ENCODE measurements around the gene BCOR.
A peak's percentile ranks its signal among the peaks of the same experiment; 100 is the strongest.

Gene BCOR

GRCh38 chrX:40063555-40063954 lies 34.2 kb downstream of the BCOR start:
- no peak for DNase-seq
- TF ChIP-seq POLR2A (IDR thresholded peaks at IDR 0.05; ENCODE audit: low read length), result no peak
- no peak for TF ChIP-seq GATA1 (IDR thresholded peaks at IDR 0.05; ENCODE audit: low read depth, low read length)

- TF ChIP-seq POLR2A (IDR thresholded peaks at IDR 0.05; ENCODE audit: low read length) (no peak), GATA1 (IDR thresholded peaks at IDR 0.05; ENCODE audit: low read depth, low read length) (no peak)
- DNase-seq, result no peak
Observed at GRCh38 chrX:40062525-40063155, 35.1 kb downstream of the BCOR start.

- TF ChIP-seq POLR2A (IDR thresholded peaks at IDR 0.05; ENCODE audit: low read length), result no peak
- no peak for TF ChIP-seq GATA1 (IDR thresholded peaks at IDR 0.05; ENCODE audit: low read depth, low read length)
- DNase-seq, result no peak
Observed at GRCh38 chrX:40061871-40062524, 35.8 kb downstream of the BCOR start.

GRCh38 chrX:40061005-40061404 lies 36.8 kb downstream of the BCOR start:
- DNase-seq, result no peak
- no peak for TF ChIP-seq GATA1 (IDR thresholded peaks at IDR 0.05; ENCODE audit: low read depth, low read length)

- TF ChIP-seq GATA1 (IDR thresholded peaks at IDR 0.05; ENCODE audit: low read depth, low read length) (no peak), POLR2A (IDR thresholded peaks at IDR 0.05; ENCODE audit: low read length) (no peak)
- no peak for DNase-seq
Observed at GRCh38 chrX:40060356-40060845, 37.4 kb downstream of the BCOR start.

- no peak for DNase-seq
- TF ChIP-seq GATA1 (IDR thresholded peaks at IDR 0.05; ENCODE audit: low read depth, low read length), result no peak
- TF ChIP-seq POLR2A (IDR thresholded peaks at IDR 0.05; ENCODE audit: low read length), result no peak
Observed at GRCh38 chrX:40058719-40059118, 39.0 kb downstream of the BCOR start.

- DNase-seq, result no peak
- TF ChIP-seq GATA1 (IDR thresholded peaks at IDR 0.05; ENCODE audit: low read depth, low read length), result no peak
- TF ChIP-seq POLR2A (IDR thresholded peaks at IDR 0.05; ENCODE audit: low read length), result no peak
Observed at GRCh38 chrX:40057405-40057804, 40.4 kb downstream of the BCOR start.

GRCh38 chrX:40056420-40056819 lies 41.3 kb downstream of the BCOR start:
- TF ChIP-seq POLR2A (IDR thresholded peaks at IDR 0.05; ENCODE audit: low read length) (no peak), GATA1 (IDR thresholded peaks at IDR 0.05; ENCODE audit: low read depth, low read length) (no peak)

GRCh38 chrX:40055495-40055894 lies 42.3 kb downstream of the BCOR start:
- TF ChIP-seq GATA1 (IDR thresholded peaks at IDR 0.05; ENCODE audit: low read depth, low read length) (no peak), POLR2A (IDR thresholded peaks at IDR 0.05; ENCODE audit: low read length) (no peak)
- no peak for DNase-seq

More at GRCh38 chrX:40056420-40056819, 41.3 kb downstream of the BCOR start:
- no peak for DNase-seq

GRCh38 chrX:40054793-40055192 lies 43.0 kb downstream of the BCOR start:
- DNase-seq, result no peak
- no peak for TF ChIP-seq GATA1 (IDR thresholded peaks at IDR 0.05; ENCODE audit: low read depth, low read length)
- no peak for TF ChIP-seq POLR2A (IDR thresholded peaks at IDR 0.05; ENCODE audit: low read length)

- DNase-seq, result peak; percentile 13
- TF ChIP-seq GATA1 (IDR thresholded peaks at IDR 0.05; ENCODE audit: low read depth, low read length) (no peak), POLR2A (IDR thresholded peaks at IDR 0.05; ENCODE audit: low read length) (no peak)
Observed at GRCh38 chrX:40050532-40050931, 47.2 kb downstream of the BCOR start.

GRCh38 chrX:40049084-40049641 lies 48.6 kb downstream of the BCOR start:
- no peak for TF ChIP-seq POLR2A (IDR thresholded peaks at IDR 0.05; ENCODE audit: low read length)
- TF ChIP-seq GATA1 (IDR thresholded peaks at IDR 0.05; ENCODE audit: low read depth, low read length), result no peak
- no peak for DNase-seq

- TF ChIP-seq POLR2A (IDR thresholded peaks at IDR 0.05; ENCODE audit: low read length) (no peak), GATA1 (IDR thresholded peaks at IDR 0.05; ENCODE audit: low read depth, low read length) (no peak)
Observed at GRCh38 chrX:40047485-40047884, 50.3 kb downstream of the BCOR start.

GRCh38 chrX:40043895-40044294 lies 53.9 kb downstream of the BCOR start:
- TF ChIP-seq GATA1 (IDR thresholded peaks at IDR 0.05; ENCODE audit: low read depth, low read length) (no peak), POLR2A (IDR thresholded peaks at IDR 0.05; ENCODE audit: low read length) (no peak)
- peak in 1 of 2 experiments; percentile 38 for DNase-seq

More at GRCh38 chrX:40047485-40047884, 50.3 kb downstream of the BCOR start:
- DNase-seq, result no peak

GRCh38 chrX:40041915-40042314 lies 55.8 kb downstream of the BCOR start:
- no peak for DNase-seq
- TF ChIP-seq GATA1 (IDR thresholded peaks at IDR 0.05; ENCODE audit: low read depth, low read length), result no peak

Measured in erythroblast (primary cell).